Right atrium auricular region (tissue), 2 donors: ENCODE data around the gene ZNF365. TPM values are rescaled to one million over a fixed set of nuclear protein-coding genes. Genes with fewer than 3 reads are reported as not detected.

ENCODE experiments used
- DNase-seq: peaks from one replicate; pipeline ENCODE4 v3.0.0-alpha.2; 2019; ENCODE audit warnings: low spot score
- H3K27ac ChIP-seq, 2 donors: fragments of 200-600 bp; sonication (generic); 1 replicate in 1 of 2; 2 replicates in 1 of 2; pipeline ENCODE4 v1.5.1; 2016 to 2019
- H3K27me3 ChIP-seq, 2 donors: fragments of 200-600 bp; sonication (generic); one replicate each; pipeline versions ENCODE4 v1.5.1 to v1.6.0; 2017 to 2019
- H3K36me3 ChIP-seq: fragments of 200-600 bp; sonication (generic); one replicate; pipeline ENCODE4 v1.5.1; 2016
- H3K4me1 ChIP-seq, 2 donors: fragments of 200-600 bp; sonication (generic); one replicate each; pipeline versions ENCODE4 v1.5.1 to v1.6.0; 2017 to 2019
- H3K4me3 ChIP-seq, 2 donors: fragments of 200-600 bp; sonication (generic); 1 replicate in 1 of 2; 2 replicates in 1 of 2; pipeline ENCODE4 v1.5.1; 2017 to 2019; ENCODE audit warnings: mild to moderate bottlenecking in 1 of 2, moderate library complexity in 1 of 2
- H3K9me3 ChIP-seq, 2 donors: fragments of 200-600 bp; sonication (generic); one replicate each; pipeline ENCODE4 v1.5.1; 2019
- total RNA-seq, 2 donors: library from RNA; depleted of rRNA; stranded (reverse); fragments of >200 nt; gene quantifications; one replicate each; pipeline ENCODE4 v1.1.0, GENCODE V29; 2016
- TF ChIP-seq, protein P1 (sequence below), 2 donors: fragments of 200-600 bp; sonication (generic); IDR thresholded peaks; one replicate each; pipeline ENCODE4 v1.5.1; 2019; ENCODE audit warnings: antibody characterized with exemption in 2 of 2

ZNF365 gene
- total RNA-seq, 2 donors from 2014 or later: 1.1 to 3.6 TPM

DNA sequence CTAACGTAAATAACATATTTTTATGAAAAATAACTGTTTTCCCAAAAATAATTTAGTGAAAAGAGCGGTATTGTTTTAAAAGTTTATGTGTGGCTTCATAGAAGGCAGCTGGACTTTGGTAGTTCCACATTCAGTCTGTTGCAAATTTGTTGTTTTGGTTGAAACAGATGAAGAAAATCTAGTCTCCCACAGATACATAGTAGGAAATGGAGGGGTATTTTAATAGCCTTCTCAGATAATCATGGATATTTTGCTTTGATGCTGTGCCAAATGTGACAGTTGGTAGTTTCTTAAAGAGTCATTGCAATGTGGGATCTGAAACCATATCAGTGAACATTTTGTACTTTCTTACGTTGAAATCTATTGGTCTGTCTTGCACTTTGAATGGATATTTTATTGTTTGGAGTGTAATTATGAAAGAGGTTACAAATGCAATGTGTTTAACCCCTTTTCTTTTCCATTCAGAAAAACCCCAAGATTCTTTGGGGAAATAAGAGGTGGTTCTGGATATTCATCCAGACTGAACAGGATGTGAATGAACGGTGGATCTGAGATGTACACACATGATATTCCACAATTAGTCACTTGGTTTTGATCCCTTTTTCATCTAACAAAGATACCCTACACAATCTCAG, 10.4 kb downstream of the ZNF365 start:
- Histone ChIP-seq H3K27ac (no peak overlapping the region), H3K4me3 (no peak overlapping the region), H3K27me3 (no peaks in the 10 kb centered on the region), H3K4me1 (peaks cover 0 to 25% of the 10 kb centered on the region in 2 donors), H3K36me3 (no peaks in the 10 kb centered on the region), H3K9me3 (no peaks in the 10 kb centered on the region)
- TF ChIP-seq, protein P1, sequence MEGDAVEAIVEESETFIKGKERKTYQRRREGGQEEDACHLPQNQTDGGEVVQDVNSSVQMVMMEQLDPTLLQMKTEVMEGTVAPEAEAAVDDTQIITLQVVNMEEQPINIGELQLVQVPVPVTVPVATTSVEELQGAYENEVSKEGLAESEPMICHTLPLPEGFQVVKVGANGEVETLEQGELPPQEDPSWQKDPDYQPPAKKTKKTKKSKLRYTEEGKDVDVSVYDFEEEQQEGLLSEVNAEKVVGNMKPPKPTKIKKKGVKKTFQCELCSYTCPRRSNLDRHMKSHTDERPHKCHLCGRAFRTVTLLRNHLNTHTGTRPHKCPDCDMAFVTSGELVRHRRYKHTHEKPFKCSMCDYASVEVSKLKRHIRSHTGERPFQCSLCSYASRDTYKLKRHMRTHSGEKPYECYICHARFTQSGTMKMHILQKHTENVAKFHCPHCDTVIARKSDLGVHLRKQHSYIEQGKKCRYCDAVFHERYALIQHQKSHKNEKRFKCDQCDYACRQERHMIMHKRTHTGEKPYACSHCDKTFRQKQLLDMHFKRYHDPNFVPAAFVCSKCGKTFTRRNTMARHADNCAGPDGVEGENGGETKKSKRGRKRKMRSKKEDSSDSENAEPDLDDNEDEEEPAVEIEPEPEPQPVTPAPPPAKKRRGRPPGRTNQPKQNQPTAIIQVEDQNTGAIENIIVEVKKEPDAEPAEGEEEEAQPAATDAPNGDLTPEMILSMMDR (IDR thresholded peaks at IDR 0.05): no peak
- no peak for DNase-seq

DNA sequence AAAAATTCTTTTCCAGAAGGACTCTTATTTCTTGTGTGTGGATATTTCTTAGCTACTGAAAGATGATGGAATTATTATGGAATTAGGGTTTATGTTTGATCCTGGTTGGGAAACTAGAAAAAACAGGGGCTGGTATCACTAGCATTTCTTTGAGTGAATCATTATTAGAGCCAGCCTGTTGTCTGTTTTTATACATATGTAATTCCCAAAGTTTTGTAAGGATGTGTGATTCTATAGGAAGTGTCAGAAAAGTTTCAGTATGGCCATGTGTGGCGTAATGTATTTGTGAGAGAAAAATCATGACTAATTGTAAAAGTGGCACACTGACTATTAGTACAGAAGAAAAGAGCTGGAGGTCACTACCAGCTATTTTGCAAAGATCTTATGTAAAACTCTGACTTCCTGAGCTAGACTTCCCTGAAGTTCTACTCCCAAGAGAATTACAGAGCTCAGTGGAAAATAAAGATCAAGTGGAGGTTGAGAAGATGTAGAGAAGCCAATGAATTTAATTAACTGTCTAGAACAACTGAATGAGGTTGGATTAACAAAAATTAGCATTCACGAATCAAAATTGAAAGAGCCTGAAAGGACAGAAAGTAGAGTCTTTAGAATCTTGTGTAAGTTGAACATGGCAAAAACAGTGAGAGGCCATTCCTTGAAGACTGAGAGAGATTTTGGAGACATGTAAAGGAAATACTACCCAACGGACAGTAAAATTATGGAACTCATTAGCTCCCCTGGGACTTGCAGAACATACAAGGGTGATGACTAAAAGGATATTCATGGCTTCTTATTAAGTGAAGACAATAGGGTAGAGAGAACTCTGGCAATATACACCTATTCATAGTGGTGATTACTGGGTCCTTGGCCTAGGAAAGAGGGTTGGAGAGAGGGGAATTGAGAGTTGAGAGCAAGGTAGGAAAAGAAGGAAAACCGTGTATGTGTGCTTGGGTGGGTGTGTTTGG, 12.5 kb downstream of the ZNF365 start:
- TF ChIP-seq, protein P1 (IDR thresholded peaks at IDR 0.05): no peak
- no peak overlapping the region for H3K27ac ChIP-seq
- no peaks in the 10 kb centered on the region for H3K27me3 ChIP-seq
- DNase-seq: no peak
- peaks cover 0 to 5% of the 10 kb centered on the region in 2 donors for H3K4me1 ChIP-seq
- no peak overlapping the region for H3K4me3 ChIP-seq
- H3K9me3 ChIP-seq: no peaks in the 10 kb centered on the region
- no peaks in the 10 kb centered on the region for H3K36me3 ChIP-seq

DNA sequence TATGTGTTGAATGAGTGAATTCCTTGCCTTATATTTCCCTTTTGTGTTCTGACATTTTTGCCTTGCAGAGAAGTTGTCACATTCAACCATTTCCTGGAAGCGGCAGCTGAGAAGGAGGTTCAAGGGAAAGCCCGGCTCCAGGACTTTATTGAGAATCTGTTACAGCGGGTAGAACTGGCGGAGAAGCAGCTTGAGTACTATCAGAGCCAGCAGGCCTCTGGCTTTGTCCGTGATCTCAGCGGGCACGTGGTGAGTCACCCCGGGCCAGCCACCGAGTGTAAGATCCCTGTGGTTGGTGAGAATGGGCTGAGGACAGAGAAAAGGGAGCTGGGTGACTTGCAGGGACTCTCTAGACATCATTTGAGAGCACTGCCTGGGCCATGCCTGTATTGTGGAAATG, 14.2 kb downstream of the ZNF365 start:
- Histone ChIP-seq H3K36me3 (no peaks in the 10 kb centered on the region), H3K4me3 (no peak overlapping the region), H3K4me1 (no peaks in the 10 kb centered on the region), H3K9me3 (no peaks in the 10 kb centered on the region), H3K27ac (no peak overlapping the region), H3K27me3 (no peaks in the 10 kb centered on the region)
- DNase-seq: no peak
- TF ChIP-seq, protein P1 (IDR thresholded peaks at IDR 0.05): no peak

DNA sequence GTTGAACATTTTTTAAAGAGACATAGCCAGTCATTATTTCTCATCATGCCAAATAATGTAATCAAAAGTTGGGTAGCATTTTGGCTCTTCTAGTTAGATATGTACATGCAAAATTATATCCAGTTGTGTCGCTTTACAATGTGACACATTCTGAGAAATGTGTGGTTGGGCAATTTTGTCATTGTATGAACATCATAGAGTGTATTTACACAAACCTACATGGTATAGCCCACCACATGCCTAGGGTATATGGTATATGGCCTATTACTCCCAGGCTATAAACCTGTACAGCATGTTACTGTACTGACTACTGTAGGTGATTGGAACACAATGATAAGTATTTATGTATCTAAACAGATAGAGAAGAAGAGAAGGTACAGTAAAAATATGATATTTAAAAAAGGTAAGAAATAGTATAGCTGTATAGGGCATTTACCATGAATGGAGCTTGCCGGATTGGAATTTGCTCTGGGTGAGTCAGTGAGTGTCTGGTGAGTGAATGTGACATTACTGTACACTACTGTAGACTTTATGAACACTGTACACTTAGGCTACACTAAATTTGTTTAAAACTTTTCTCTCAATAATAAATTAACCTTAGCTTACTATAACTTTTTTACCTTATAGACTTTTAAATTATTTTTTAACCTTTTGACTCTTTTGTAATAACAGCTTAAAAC, 16.5 kb downstream of the ZNF365 start:
- TF ChIP-seq, protein P1 (IDR thresholded peaks at IDR 0.05): no peak
- no peaks in the 10 kb centered on the region for H3K27me3 ChIP-seq

DNA sequence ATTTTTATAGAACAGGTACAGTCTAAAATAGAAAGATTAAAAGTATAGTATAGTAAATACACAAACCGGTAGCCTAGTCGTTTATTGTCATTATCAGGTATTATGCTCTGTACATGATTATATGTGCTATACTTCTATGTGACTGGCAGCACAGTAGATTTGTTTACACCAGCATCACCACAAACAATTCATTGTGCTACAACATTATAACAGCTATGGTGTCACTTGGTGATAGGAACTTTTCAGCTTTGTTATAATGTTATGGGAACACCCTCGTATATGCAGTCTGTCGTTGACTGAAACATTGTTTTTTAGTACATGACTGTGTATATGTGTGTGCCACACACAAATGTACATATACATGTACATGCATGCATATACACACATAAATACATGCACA, 19.1 kb downstream of the ZNF365 start:
- no peaks in the 10 kb centered on the region for H3K9me3 ChIP-seq
- DNase-seq: no peak
- no peak overlapping the region for H3K27ac ChIP-seq
- H3K4me3 ChIP-seq: no peak overlapping the region
- no peaks in the 10 kb centered on the region for H3K4me1 ChIP-seq
- TF ChIP-seq, protein P1 (IDR thresholded peaks at IDR 0.05): no peak
- no peaks in the 10 kb centered on the region for H3K27me3 ChIP-seq
- no peaks in the 10 kb centered on the region for H3K36me3 ChIP-seq

More for the DNA sequence above, 16.5 kb downstream of the ZNF365 start:
- Histone ChIP-seq H3K4me1 (no peaks in the 10 kb centered on the region), H3K4me3 (no peak overlapping the region), H3K9me3 (no peaks in the 10 kb centered on the region), H3K27ac (no peak overlapping the region), H3K36me3 (no peaks in the 10 kb centered on the region)
- DNase-seq: no peak
